GM18909 (cell line): ENCODE measurements around the gene OGDHL.
"Not testable (repeated sequence)": the region's sequence is repeated elsewhere in the genome, so short reads cannot be mapped to it uniquely, and the experiment has no call there.

Source experiments
- ATAC-seq: cut with Tn5 transposase; IDR thresholded peaks from one replicate; pipeline ENCODE4 v1.9.1; 2021; ENCODE audit warnings: mild to moderate bottlenecking; ENCODE audit not compliant: unreplicated experiment, poor library complexity

The OGDHL gene

DNA sequence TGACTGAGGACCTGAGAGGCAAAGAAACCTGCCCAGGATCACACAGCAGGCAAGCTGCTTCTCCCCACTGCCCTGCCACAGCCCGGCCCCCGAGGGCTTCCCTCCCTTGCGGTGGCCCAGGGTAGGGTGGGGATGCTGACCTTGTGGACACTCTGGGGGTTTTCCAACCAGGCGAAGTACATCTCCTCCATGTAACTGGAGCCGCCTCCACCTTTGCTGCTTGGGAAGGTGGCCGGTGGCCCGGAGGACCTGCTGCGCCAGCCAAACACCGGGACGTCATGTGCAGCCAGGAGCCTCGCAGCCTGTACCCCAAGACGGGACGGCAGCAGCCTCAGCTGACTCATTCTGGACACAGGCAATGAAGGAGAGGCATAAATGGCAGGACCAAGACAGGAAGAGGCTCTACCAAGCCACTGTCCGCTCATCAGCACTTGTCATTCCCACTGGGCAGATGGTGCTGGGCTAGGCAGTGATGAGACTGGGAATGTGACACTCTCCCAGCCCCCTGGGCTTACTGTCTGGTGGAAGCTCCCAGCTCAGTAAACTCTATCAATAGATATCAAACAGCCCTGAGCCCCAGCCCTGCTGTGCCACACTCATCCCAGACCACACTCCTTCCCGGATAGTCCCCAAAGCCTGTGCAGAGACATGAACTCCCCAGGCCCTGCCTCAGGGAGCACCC is 3.7 kb downstream of the OGDHL start:
- no peak for ATAC-seq

DNA sequence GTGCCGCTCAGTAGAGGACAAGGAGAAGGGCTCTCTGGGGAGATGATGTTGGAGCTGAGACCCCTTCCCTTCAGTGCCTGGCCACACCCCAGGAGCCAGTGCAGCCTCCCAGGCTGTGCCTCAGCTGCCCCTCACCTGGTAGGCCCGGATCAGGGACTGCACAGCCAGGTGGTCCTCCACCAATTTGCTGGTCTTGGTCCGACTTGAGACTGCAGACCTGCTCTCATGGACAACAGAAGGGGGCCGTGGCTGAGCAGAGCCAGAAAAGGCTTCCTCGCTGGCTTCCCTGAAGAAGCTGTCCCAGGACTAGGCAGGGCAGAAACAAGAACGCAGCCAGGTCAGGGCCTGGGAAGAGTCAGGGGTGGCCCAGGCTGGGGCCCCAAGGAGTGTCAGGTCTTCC is 5.5 kb downstream of the OGDHL start:
- ATAC-seq: no peak

DNA sequence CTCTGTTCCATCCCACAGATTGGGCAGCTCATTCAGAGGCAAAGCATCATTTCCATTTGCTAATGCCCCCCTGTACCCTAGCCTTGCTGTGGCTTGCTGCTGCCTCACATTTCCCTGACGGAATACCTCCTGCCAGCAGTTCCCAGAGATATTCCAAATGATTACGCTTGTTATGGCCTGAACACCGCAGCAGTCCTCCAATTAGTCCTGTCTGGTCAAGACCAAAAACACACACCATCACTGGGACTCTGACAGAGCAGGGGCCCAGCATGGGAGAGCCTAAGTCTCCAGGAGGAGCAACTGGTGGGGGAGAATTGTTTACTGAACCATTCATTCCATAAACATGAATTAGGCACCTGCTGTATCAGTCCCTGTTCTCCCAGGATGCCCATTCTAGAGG is 6.1 kb downstream of the OGDHL start:
- no peak for ATAC-seq

DNA sequence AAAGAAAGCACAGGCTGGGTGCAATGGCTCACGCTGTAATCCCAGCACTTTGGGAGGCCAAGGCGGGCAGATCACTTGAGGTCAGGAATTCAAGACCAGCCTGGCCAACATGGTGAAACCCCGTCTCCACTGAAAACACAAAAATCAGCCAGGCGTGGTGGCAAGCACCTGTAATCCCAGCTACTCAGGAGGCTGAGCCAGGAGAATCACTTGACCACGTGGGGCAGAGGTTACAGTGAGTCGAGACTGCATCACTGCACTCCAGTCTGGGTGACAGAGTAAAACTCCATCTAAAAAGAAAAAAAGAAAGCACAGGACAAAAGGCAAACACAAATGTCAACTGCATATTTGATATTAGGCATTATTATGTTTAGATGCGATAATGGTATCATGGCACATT is 7.2 kb downstream of the OGDHL start:
- ATAC-seq: not testable (repeated sequence)

DNA sequence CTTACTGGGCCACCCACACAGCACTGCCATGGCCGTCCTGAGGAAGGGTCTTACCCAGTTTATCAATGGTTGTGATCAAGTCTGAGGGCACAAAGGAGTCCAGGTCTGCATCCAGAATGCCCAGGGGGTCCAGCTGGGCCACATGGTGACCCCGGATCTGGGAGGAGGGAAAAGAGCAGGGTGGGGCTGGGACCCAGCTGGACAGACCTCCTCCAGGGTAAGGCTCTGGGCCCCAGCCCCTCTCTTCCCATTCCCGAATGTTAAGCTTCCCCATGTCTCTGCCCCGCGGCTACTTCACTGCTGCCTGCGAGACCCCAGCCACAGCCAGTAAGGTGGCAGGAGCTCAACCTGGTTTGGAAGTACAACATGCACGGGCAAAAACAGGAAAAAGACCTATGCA is 9.5 kb downstream of the OGDHL start:
- no peak for ATAC-seq

DNA sequence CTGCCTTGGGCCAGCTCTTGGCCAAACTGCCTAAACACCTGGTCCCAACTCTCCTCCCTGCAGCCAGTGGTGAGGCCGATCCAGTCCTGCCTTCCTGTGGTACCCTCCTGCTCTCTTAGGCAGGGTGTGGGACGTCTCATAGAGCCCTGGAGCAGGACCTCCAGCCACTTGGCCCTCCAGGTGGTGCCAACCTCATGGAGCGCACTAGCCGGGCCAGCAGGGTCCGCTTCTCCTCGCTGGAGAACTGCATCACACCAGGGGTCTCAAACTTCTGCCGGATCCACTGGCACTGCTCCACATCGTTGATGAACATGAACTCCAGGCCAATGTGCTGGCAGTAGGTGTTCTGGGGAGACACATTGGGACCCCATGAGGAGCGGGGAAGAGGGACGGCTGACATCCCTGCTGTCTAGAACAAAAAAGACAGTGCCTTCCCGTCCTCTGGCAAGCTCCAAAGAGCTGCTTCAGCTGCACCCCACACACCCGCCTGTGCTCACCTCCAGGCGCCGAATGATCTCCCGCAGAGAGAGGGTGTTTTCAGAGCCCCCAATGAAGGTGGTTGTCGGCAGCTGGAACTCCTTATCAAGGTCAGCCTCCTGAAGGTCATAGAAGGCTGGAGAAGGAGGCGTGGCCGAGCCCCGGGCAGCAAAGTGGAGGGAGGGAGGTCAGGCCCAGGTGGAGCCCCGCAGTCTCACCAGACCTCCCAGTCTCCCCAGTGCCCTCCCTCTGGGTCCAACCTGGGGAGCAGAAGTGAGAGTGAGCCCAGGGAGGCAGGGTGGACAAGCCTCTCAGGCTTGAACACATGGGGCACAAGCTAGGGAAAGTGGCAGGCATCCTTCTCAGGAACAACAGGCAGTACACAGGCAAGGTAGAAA is 10.2 kb downstream of the OGDHL start:
- no peak for ATAC-seq

DNA sequence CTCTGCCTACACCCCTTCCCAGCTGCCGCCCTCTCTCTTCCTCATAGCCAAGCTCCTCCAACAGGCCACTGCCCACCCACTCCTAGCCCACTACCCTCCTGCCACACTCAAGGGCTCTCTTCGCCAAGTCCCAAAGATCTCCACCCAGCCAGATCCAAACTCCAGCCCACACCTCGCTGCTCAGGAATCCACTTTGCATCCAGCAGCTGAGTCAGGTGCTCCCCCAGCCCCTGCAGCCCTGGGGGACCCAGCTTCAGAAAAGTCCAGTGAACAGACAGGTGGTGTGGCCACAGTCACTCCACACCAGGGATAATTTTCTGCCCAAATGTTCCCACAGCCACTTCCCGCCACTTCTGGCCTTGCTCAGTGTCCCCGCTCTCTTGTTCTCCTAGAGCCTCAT is 10.9 kb downstream of the OGDHL start:
- ATAC-seq: no peak

DNA sequence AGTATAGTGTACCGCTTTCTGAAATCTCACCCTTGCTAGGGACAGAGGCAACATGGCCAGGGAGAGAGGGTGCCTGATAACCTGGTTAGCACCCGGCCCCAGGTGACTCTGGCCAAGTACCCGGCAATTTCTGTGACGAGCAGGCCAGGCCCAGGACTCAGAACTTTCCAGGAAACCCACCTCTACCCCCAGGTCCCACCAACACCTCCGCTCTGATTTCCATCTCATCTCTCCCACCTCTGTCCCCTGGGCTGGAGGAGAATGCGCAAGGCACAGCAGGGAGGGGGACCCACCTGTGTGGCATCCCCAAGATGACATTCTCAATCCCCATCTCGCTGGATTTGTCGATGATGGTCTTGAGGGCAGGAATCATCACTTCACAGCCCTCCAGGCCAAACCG is 11.6 kb downstream of the OGDHL start:
- no peak for ATAC-seq

DNA sequence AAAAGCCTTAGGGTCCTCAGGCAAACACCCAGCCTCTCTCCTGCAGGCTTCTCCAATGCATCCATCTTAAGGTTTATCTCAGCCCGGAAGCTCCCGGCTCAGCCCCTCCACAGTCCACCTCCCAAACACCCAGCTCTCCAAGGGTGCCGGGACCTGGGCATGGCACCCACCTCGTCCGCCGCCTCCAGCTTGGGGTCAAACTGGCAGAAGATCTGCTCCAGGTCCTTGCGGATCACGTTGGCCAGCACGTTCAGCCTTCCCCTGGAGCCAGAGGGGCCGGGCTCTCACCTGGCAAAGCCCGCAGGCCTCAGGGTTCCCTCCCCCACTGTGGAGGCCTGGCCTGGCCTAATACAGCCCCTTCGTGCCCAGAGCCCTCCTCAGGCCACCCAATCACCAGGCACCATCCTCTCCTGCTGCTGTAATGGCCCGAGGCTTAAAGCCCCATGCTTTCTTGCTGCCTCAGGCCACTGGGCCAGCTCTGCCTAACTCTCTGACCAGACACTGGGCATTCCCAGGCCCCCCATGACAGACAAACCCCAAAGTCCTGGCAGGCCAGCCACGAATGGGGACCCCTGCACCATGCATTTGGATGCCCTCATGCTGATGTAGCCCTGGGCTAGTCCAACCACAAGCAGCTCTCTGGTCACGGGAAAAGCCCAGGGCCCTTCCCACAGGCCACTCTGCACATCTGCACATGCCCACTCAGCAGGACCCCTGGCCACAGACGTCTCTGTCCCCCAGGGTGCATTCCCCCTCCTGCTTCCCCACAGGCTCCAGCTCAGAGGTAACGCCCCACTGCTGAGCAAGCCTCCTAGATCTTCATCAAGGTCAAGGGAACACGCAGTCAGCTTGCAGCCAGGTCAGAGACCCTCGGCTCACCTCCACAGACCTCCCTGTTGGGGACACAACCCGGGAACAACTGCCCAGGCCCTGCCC is 12.3 kb downstream of the OGDHL start:
- ATAC-seq: no peak

DNA sequence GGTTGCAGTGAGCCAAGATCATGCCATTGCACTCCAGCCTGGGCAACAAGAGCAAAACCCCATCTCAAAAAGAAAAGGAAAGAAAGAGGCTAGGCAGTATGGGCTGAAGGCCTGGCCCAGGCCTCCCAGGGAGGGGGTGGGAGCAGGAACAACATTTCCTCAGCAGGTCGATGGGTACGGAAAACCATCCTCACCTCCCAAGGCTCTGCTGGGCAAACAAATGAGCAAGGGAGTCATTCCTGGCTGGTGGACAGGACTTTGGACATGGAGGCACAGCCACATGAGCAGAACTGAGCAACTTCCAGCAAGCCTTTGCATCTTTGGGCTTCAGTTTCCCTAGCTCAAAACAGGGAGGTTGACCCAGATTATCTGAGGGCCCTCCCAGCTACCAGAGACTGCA is 13.0 kb downstream of the OGDHL start:
- ATAC-seq: no peak

DNA sequence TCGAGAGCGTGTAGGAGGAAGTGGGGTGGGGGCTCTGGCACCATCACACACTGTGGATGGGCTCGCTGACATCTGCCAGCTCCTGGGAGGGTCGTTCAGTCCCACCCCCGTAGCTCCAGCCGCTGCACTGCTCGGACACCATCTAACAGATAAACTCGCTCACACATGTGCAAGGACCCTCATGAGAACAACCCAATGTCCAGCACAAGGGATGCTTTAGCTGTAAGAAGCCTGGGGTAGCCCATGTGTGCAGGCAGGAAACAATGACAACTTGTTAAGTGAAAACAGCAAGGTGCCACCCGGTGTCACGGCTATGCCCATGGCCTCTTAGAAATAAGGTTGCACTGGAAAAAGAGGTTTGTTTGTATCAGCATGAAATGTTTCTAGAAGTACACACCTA is 14.1 kb downstream of the OGDHL start:
- ATAC-seq: no peak

DNA sequence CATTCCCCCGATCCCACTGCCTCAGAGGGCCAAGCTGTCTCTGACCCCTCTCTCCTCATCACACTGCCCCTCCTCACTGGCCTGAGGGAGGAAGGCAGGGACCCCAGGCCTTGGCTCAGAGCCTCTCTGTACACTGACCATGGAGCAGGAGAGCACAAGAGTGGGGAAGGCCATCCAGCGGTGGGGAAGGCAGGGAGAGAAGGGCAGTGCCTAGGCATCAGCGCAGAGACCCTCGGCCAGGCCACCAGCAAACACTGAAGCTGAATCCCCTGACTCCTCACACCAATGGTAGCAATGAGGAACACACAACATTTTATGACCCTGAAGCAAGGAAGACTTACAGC is 14.8 kb downstream of the OGDHL start:
- ATAC-seq: no peak

DNA sequence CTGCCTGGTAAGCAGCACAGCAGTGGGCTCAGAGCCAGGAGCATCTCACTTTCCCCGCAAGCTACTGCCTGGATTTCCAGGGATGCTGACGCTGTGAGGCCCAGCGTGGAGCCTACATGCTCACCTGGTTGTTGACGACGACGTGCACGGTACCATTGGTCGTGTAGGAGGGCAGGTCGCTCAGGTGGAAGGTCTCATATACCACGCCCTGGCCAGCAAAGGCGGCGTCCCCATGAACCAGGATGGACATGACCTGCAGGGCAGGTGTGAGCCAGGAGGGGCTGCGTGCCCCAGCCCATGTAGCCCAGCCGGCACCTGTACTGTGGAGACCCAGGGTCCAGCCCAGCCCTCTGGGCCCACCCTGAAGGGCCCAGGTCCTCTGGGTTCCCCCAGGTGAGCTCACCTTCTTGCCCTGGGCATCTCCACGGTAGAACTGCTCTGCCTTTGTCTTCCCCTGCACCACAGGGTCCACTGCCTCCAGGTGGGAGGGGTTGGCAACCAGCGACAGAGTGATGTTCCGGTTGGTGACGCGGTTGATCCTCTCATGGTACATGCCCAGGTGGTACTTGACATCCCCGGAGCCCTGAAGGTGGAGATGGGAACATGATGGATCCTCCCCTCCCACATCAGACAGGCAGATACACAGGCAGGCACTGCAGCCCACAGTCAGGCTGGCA is 15.4 kb downstream of the OGDHL start:
- no peak for ATAC-seq

DNA sequence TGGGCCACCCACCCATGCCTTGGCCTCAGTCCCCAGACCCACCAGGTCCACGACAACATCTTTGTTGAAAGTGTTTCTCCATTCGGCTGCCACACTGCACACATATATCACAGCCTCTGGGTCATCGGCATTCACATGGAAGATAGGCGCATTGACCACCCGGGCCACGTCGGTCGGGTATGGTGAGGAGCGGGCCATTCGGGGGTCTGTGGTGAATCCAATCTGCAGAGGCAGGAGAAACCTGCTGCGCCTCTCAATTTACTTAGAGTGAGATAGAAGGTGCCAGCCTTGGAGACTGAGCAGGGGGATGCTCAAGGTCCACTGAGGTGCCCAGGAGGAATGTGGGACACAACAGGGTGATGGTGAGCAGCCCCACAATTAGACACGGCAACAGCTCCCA is 16.4 kb downstream of the OGDHL start:
- ATAC-seq: no peak

DNA sequence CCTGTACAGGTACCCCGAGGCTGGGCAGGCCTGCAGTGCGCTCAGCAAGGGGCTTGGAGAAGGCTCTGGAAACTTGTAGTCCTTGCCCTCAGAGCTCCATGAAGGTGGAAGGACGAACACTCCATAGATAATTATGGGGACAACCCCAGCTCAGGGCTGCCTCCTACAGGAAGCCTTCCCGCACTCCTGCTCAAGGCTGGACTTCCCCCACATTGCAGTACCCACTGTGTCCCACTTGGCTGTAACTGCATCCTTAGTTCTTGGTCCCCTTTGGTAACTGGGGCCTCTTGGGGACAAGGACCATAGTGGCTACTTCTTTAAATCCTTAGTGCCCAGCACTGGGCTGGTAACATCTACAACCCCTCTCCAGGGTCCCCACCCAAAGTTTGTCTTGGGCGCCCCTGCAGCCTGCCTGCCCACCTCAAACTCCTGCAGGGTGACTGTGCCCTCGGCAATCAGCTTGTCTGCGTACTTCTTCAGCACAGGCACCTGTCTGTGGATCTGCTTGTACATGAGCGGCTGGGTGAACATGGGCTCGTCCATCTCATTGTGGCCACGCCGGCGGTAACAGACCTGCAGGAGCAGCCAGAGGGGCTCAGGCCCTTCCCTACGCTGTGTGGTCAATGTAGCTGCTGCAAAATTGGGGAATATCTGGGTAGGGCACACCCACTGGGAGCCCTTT is 17.1 kb downstream of the OGDHL start:
- no peak for ATAC-seq

DNA sequence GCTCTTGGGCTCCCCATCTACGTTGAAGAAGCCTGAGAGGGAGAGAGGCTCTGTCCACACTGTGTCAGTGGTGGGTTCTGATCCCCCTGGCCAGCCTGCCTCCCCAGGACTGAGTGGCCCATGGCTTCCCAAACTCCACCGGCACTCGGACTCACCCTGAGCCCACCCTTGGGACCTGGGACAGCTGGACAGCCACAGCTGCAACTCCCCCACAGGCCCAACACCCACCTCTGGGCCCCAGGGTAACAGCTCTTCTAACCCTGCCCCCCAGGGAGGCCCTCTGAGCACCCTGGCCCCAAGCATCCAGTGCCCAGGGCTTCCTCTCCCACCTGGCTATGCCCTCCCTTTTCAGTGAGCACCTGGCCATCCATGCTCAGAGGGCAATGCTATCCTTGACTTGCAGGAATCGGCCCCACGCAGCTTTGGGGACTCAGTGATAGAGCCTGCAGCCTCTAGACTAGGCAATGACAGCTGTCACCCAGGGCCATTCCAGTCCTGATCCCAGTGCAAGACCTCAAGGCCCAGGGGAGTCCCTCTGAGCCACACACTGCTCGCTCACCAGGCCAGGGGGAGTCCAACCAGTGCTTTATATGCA is 17.9 kb downstream of the OGDHL start:
- no peak for ATAC-seq

DNA sequence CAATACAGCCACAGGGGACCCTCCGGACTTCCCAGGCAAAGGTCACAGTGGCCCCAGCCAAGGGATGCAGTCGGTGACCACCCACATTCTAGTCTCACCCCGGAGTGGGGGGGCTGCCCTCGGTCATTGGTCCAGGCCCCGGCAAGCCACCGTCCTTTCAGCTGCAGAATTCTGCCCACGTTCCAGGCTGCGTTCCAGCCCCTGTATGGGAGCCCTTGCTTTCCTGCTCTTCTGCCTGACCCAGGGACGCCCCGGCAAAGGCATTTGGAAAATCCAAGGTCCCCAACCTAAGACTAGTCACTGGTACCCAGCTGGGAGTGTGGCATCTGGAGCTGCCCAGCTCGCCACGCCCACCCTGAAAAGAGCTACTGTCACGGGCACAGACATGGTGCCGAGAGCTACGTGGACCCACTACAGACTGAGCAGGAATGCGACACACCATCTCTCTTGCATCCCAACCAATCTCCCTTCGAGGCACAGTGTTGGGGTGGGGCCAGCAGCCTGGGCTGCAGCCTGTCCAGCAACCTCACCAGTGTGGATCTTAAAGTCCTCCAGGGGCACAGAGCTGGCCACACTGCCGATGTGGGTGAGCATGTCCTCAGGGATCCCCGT is 18.6 kb downstream of the OGDHL start:
- no peak for ATAC-seq

DNA sequence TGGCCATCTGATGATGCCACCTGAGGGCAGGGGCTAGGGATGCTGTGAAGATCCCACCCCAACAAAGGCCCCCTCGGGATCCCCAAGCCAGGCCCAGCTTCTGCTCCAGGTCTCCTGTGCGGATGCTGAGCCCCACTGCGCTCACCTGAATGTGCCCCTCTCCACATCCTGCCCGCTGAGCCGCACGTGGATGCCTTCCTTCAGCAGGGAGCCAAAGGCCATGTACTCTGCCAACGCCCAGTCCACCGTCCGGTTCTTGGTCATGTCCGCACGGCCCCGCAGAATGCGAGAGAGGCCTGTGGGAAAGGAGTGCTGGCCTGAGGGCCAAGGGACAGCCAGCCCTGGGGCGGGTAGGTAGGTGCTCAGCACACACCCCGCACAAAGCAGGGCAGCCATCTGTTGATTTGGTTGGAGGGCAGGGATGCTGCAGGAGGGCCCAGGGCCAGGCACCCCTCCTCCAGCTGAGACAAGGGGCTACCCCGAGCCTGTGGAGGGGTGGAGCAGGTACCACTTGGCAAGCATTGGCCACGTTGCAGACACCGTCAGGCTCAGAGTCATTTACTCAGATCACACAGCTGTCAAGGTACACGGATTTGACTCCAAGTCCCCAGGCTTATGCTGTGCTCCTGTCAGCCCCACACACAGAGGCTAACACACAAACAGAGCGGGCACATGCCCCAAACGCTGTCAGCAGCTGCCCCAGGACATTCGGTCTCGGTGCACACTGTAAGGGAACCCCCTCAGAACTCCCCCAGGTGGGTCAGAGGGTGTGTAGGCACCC is 19.2 kb downstream of the OGDHL start:
- no peak for ATAC-seq
